Transverse colon (tissue), 1 donor: Measurements from ENCODE around the gene NIPSNAP3A.

Experiments used
- EP300 ChIP-seq: sonication (generic); formaldehyde crosslinking; IDR thresholded peaks from one replicate; pipeline ENCODE4 v1.6.1; 2017; ENCODE audit warnings: antibody characterized with exemption, low read depth
- POLR2A ChIP-seq: fragments of 450-650 bp; IDR thresholded peaks from one replicate; pipeline ENCODE4 v1.6.1; 2016; ENCODE audit warnings: antibody characterized with exemption, mild to moderate bottlenecking, moderate library complexity

GRCh38 chr9:104746285-104746684, 1.2 kb upstream of the NIPSNAP3A start:
- TF ChIP-seq EP300, result no peak
- no peak for TF ChIP-seq POLR2A
